Measurements from ENCODE around the gene EXOC6B.

GRCh38 chr2:72271276-72271614 is 554.6 kb downstream of the EXOC6B start:
- TF ChIP-seq CTCF (IDR thresholded peaks at IDR 0.05) = no peak
- no peak for TF ChIP-seq POLR2A (IDR thresholded peaks at IDR 0.05)
